GM21423 (cell line): ENCODE data around the gene UBE2G2.

Source experiments
- ATAC-seq: cut with Tn5 transposase; IDR thresholded peaks from one replicate; pipeline ENCODE4 v1.9.1; 2021; ENCODE audit warnings: mild to moderate bottlenecking, moderate library complexity; ENCODE audit not compliant: unreplicated experiment

Gene UBE2G2, protein sequence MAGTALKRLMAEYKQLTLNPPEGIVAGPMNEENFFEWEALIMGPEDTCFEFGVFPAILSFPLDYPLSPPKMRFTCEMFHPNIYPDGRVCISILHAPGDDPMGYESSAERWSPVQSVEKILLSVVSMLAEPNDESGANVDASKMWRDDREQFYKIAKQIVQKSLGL

DNA sequence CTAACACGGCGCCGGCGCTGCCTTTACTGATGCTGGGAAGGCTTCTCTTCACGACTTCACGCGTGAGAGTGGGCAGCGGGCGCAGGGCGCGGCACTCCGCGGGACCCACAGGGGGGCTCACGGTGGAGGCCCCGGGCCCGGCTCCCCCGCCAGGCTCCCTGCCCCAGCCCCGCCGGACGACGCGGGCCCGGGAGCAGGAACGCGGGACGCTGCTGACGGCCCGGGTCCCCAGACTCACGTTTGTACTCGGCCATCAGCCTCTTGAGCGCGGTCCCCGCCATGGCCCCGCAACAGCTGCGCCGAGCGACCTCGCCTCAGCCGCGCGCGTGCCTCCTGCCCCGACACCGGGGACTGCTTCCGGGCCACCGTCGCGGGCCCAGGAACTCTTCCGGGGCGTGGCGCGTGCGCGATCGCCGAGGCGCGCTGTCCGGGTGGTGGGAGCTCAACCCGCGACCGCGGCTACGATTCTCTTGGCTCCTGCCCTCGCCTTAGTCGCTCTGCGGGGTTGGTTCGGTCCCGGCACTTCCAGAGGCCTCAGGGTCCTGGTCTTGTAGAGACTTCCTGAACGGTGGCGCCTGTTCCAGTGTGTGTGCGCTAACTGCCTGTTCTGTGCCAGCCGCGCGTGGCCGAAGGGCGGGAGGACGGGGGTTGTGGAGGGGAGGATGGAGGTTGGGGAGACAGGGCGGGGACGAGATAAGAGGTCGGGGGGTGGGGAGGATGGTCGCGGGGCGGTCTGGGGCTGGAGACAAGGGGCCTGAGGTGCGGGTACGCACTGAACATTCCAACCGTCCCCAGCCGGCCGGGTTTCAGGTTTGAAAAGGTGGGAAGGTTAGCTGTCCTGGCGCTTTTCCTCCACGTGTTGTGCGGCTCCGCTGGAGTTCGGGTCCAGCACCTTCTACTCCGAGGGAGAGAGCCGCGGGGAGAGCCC, at the start of gene UBE2G2:
Gene UBE2G2 (minus strand): TSS at position 353 of the 928 bp plus-strand sequence. CDS start 72 bp downstream, at position 281.
- peak; percentile 80 for ATAC-seq

DNA sequence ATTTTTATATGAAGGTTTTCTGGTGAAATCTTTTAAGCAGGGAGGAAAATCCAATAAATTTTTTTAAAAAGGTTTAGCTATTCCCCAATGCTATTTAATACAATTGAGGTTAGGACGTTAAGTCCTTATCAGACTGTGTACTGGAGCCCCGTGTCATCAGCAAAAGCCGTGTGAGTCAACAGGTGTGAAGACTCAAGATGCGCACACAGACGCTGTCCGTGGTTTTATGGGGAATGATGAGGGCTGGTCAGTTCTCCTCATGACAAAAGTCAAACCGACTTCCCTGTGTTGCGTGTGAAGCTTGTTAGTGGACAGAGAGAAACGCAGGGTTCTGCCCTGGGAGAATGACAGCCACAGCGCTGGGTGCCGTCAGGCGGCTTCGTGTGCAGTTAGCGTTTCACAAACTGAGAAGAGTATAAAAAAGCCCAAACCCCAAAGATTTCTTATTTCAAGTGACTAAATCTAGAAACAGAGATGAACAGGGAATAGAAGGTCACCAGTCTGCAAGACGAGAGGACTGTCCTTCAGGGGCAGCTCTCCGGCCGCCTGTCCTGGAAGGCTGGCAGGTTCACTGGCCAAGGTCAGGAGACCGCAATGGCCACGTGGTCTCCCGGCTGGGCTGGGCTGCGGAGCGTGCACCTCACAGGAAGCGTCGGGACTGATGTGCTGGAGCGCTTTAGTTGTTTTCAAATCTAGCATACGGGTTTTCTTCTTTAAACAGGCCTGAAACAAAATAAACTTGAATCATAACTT, 49.5 kb upstream of the UBE2G2 start:
- no peak for ATAC-seq

DNA sequence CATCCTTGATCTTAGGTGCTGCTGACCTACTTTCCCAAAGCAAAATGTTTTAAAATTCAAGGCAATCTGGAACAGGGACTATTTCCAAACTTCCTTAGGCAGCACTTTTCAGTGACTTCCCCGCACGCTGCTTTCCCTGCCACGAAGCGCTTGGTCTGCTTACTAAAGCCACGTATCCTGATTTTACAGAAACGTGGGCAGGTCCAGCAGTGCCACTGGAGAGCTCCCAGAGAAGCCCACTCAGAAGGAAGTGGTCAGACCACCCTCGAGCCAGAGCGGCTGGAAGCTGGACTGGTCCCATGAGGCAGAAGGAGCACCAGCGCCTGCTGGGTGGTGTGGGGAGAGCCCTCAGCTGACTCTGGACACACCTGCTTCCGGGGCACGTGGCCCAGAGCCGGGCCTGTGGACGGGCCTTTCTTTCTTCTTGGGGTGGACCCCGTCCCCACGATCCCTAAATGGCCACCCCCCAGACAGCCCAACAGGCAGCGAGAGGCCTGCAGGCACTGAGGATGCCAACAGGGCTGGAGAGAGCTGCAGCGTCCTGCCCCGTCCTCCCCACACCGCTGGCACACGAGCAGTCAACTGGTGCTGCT, 48.7 kb upstream of the UBE2G2 start:
- ATAC-seq = no peak

DNA sequence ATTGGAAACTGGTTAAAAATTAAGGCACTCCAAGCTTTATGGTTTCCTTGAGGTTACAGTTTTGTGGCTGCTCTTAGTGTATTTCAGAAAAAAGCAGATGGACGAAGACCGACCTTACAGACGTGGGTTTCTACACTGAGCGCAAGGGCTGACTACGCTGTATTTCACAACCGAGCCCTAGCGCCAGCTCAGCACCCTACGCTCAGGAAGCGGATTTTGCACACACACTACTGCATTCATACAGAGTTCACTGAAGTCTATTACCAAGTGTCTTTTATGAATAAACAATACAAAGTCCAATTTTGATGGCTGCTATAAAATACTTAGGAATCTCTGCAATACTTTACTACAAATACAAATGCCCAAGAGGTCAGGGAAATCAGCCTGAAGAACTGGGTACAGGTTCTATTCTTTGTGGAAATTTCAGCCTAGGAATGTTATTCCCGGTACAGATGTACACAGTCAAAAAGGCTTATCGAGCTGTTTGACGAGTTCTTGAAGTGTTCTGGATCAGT, 48.1 kb upstream of the UBE2G2 start:
- ATAC-seq = no peak

DNA sequence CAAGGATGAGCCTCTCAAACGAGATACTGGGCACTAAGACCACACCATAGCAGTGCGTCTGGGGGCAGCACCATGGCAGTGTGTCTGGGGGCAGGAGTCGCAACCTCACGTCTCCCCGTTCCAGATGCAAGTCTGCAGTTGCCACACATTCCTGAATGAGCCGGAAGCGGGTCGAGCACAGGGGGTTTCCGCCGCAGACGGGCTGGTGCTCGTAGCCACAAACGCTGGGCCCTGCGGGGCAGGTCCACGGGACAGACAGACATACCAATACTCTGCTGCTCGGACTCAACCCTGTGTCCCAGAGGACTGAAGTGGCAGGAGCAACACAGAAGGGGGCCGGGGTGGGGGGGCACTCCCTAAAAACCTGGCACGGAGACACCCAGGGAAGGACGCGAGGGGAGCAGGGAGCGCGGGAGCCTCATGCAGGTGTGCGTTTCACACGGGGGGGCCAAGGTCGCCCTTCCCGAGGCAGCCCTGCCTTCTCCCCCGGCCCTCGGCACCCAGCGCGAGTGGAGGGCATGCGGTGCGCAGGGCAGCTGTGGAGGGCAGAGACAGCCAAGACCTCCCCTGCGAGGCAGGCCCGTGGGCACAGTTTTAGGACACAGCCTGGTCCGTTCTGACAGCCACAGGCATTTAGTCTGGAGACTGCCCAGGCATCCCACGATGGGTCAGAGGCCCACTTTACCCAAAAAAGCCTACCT, 47.4 kb upstream of the UBE2G2 start:
- ATAC-seq = no peak

DNA sequence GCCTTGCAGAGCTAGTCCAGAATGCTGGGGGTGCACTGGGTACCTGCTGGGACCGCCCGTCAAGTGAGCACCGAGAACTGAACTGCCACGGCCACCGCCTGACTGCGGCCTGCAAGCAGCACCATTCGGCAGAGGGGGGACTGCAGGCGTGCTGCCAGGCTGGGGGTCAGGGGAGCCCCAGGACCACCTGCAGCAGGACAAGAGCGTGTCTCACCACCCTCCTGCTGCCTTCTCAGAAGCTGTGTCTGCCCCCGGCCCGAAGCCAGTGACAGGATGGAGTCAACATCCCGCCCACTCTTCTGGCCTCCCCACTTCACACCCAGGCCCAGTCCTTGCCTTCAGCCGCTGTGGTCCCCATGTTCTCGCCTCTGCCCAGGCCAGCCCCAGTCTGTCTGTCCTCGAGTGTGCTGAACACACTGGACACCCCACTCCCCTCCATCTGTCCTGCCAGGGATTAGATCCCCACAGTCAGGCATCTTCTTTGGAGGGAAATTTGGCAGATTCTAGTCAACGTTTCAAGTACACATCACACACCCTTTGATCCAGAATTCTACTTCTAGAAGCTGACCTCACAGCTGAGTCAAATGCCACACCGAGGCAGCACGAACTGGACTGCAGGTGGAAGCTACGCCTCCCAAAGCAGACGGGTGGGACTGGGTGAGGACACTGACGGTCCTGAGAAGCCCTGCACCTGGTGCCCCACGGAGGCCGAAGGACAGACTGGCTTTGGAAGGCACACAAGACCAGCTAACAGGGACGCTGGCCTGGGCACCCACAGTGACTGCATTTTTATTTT, 45.8 kb upstream of the UBE2G2 start:
- ATAC-seq = no peak

DNA sequence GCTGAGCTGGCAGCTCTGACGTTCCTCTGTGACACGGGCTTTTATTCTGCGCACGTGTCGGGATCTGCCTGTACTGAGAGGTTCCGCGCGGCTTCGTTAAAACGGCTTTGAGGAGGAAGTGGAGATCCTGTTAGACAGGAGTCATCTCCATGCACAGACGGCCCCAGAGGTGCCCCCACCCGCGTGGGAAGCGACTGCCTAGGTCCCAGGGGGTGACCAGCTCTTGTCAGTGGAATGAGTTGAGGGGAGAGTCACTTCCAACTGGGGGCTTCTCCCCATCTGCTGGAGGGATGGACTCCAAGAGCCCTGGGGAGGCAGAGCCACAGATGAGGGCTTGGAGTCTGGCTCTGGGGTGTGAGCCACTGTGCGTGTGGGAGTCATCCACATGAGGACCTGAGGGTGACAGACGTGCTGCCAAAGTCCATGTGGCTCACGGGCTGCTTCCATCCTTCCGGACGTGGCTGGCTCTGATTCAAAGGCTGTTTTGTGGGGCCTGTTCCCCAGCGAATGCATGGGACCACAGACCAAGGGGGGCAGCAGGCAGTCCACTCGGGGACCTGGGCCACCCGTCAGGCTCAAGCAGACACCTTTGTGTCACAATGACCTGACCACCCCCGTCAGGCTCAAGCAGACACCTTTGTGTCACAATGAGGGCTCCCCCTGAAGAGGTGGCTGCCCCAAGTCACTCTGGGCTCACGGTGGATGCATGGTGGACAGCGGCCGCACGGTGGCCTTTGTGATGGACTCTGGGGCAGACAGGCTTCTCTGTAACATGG, 45.1 kb upstream of the UBE2G2 start:
- no peak for ATAC-seq

DNA sequence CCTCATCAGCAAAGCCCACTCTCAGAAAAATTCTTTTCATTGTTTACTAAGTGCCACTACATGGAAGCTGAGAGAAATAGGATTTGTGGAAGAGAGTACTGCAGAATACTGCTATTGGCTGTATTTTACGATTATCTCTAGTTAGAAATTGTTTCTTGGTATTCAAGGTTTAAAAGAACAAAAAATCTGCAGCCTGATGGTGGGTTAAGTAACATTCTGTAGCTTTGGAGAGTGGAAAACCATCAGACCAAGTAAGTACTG, 44.5 kb upstream of the UBE2G2 start:
- no peak for ATAC-seq

DNA sequence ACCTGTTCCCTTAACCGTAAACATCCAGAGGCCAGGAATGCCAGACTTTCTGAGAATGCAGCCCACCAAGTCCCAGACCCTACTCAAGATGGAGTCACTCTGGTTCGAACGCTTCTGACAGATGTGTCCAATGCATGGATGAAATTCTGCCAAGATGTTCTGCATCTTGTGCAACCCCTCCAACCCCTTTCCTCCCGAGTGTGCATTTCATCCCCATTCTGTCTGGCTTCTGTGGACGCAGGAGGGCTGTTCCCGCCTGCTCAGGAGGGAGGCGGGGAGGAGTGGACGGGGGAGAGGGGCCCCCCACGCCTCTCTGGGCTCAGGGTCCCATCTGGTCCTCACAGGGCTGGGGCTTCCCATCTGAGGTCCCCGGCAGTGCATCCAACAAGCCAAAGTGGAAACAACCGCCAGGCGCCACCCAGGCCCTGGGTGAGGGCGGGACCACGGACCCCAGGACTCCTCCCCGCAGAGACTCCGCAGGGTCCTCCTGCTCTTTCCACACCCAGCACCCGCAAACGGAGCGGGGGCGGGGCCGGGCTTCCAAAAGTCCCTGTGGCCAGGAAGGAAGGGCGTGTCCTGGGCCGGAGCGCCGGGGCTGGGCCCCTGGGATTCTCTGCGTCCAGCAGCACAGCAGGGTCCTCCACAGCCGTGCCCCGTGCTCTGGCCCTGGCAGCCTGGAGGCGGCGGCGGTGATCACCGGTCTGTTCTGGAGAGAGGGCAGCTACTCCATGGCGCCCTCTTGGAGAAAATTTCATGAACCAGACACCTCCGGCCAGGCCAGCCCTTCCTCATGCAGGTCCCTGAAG, 44.0 kb upstream of the UBE2G2 start:
- no peak for ATAC-seq

DNA sequence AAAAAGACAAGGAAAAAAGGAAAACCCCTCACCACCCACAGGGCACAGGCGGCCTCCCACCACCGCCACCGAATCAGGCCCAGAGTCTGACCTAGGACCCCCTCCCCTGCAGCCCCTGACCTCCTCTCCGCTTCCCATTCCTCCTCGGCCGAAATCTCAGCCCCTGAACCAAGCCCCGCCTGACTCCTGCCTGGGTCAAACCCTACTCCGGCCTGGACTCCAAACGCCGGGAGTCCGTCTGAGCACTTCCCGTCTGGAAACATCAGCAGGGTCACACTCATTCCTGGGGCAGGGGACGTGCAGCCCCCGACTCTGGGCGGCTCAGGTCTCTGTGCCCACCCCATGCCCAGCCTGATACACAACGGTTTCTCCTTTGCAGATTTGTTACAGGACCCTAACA, 42.6 kb upstream of the UBE2G2 start:
- ATAC-seq = no peak

DNA sequence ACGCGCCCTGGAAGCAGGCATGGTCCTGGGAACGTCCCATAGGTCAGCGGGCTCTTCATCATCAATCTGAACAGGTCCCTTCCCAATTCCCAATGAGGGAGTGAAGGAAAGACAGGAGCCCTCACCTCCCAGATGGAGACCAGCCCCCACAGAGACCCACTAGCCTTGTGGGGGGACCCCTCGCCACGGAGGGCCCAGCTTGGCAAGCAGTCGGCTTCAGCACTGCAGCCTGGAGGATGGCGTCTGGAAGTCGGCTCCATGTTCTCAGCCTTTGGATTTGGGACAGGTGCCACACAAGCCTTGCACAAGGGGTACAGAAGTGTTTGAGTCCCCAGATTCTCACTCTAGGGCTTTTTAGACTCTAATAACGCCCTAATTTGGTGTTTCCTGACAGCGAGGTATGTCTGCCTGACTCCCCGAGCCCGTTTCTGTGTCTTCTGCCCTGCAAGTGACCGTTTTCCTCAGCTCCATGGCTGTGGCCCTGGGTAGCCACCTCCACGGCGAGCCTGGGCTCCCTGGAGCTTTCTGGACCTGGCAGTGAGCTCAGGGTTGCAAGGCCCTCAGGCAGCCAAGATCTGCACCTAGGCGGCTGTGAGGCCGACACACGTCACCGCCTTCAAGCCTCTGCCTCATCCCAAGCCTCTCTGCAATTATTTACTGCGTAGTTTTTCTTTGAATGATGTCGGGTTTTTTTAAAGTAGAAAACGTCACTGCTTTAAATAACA, 41.3 kb upstream of the UBE2G2 start:
- ATAC-seq = no peak

DNA sequence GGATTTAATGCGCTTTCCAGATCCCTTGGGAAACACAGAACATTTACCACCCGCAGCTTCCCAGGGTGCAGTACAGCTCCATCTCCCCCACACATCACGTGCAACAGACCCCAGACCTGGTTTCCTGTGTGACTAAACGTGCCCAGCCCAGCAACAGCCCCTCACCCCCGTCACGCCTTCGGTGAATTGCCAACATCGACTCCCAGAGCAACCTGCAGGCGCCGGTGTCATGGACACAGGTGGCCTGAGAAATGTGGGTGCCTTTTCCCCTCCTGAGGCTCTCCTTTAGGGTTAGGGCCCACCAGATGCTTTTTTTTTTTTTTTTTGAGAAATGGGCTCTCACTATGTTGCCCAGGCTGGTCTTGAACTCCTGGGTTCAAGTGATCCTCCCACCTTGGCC, 40.5 kb upstream of the UBE2G2 start:
- ATAC-seq = no peak

DNA sequence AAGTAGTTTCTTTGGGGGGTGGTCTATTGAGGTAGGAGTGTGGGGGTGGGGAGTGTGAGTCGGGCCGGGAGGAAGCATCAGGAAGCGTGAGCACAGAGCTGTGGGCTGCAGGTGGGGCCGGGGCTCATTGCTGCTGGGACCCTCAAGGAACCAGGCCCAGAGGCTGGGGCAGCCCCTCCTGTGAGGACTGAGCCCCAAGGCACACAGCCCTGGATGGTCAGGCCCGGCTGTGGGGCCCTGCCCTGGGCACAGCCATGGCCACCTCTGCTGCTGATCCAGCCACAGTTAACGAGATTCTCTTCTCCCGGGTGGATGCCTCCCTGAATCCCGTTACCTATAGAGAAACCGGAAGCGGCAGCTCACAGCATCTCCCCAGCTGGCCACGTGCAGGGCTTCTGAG, 39.2 kb upstream of the UBE2G2 start:
- ATAC-seq = no peak

DNA sequence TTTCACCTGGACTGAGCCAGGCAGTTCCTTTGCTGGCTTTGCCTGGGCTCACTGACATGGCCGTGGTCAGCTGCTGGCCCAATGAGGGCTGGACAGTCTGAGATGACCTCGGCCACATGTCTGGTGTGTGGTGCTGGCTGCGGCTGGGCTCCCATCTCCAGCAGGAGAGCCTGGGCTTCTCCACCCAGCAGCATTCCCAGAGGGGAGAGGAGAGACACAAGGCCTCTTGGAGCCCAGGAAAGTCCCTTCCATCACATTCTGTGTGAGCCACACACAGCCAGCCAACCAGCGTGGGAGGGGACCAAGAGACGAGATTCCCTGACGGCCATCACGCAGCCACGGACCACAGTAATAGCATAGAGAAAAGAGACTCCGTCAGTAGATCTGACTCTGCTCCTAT, 37.3 kb upstream of the UBE2G2 start:
- no peak for ATAC-seq

DNA sequence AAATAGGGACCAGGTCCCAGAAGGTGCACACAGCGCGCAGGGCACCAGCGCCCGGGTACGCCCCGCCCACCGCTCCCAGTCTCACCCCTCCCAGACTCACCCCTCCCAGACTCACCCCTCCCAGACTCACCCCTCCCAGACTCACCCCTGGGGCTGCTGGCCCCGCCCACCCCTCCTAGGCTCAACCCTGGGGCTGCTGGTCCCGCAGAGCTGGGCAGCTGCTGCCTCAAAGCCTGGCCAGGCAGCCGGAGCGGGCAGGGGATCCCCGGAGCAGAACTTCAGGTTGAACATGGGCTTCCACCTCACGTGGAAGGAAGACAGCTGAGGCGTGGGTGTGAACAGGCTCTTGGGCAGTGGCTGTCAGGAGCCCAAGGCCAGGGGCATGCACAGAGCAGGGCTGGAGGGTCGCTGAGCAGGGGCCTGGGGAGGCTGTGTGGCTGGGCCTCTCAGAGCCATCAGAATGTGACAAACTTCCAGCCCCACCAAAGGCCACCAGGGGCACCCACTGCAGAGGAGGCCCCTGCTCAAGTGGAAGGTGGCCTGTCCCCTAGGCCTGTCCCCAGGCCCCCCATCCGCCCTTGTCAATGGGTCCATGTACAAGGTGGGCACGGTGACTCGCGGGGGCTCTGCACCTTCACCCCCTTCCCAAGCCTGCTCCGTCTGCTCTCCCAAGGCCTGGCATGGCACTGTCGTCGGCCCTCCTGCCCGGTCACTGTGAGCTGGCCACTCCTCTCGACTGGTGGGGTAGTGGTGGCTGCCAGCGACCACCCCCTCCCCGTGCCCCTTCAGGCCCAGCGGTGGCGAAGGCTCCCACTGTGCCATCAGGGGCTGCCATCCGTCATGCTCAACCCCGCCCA, 36.6 kb upstream of the UBE2G2 start:
- no peak for ATAC-seq

DNA sequence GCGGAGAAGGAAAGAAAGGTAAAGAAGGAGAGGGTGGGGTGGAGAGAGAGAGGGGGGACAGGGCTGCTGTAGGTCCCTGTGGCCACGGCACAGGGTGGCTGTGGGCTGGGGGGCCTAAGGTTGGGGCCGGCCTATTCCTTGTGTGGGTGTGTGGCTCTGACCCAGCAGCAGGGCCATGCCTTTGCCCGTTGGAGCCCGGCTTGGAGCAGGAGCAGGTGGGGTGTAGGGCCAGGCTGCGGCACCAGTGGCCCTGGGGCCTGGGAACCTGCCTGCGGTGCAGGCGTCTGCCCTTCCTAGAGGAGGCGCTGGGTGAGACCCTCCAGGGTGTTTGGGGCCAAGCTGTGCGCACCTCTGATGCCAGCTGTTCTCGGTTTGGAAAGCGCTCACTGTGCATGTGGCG, 35.9 kb upstream of the UBE2G2 start:
- ATAC-seq = no peak
